GM19238 (cell line): ENCODE data around the gene ARHGAP31.
"Not testable (repeated sequence)": the region's sequence is repeated elsewhere in the genome, so short reads cannot be mapped to it uniquely, and the experiment has no call there.

ENCODE experiments used
- DNase-seq: peaks from one replicate; pipeline ENCODE4 v3.0.0; 2011; ENCODE audit warnings: low spot score; ENCODE audit not compliant: insufficient read length

ARHGAP31 gene

DNA sequence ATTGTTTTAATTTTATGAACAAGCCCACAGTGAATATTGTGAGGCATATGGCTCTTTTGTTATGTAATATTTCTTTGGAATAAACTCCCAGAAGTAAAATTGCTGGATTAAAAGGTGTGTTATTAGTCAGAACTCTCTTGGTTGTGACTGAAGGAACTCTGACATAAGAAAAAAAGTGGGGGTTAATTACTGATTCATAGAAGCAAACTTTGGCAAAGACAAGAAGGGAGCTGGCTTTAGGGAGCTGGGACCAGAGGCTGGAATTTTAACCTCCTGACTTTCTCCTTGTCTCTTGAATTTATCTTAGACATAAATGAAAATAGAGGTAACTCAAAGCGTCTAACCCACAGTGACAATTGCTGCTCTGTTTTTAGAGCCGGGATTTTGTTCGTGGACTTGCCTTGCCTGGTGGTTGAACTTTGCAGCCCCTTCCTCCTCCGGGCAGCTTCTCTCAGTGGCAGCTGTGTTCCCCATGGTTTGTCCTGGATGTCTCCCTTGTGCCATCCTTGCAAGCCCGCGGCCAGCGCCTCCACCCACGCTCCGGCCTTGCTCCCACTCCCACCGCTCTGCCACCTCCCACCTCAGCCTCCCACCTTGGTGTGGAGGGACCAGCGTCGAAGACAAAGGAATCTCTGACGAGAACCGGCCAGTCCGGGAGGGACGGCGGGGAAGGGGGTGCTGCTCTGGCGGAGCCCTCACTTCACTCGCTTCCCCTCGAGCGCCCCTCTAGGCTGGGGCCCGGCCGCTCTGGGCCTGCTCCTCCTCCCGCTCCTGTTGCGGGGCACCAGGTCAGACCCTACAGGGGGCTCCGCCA, 28.0 kb downstream of the ARHGAP31 start:
- DNase-seq, result peak; percentile 25

DNA sequence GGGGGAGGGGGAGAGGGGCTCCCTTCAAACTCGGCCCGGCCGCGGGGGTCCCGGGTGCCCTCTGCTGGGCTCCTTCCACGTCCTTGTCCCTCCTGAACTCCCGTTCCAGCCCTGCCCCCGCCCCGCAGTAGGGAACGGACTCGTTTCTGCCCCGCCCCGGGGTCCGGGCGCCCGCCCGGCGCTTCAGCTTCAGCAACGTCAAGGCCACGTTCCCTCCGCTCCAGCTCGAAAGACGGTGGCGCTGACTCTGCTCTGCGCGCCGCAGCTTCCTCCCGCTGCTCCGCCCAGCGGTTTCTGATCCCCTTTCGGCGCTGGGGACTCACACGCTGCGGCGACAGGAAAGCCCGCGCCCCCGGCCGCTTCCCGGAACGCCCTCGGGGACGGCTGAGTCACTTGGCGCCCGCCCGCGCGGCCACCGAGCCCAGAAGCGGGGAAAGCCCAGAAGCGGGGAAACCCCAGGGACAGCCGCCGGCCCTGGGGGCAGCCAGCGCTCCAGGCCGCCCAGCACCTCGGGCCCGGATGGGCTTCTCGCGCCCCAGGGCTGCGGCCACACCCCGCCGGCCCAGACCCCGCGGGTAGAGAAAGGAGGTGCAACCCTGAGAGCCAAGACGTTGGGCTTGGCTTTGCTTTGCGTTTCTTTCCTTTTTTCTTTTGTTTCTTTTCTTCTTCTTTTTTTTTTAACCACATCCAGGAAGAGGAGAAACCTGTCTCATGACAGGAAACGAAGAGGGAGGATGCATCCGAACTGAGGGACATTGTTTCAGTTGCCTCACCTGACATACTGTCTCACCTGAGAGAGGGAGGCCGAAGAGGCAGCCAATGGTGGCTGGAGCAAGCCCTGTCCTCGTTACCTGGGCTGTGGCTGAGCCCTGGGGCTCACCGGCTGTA, 28.9 kb downstream of the ARHGAP31 start:
- DNase-seq, result peak; percentile 80

DNA sequence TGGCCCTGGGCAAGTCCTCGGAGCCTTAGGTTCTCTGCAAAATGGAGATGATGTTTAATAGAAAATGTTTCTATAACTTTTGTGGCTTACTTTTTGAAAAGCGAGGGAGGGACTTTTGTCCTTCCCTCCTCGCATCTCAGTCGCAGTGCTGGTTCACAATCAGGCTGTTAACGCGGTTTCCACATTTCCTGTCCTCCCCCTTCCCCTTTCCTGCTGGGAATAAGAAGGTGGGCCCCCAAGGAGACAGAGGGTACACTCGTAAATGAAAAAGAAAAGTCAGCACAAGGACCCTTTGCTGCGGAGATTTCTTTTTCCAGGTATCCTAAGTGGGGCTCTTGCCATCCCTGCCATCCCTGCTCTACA, 29.5 kb downstream of the ARHGAP31 start:
- DNase-seq, result no peak

DNA sequence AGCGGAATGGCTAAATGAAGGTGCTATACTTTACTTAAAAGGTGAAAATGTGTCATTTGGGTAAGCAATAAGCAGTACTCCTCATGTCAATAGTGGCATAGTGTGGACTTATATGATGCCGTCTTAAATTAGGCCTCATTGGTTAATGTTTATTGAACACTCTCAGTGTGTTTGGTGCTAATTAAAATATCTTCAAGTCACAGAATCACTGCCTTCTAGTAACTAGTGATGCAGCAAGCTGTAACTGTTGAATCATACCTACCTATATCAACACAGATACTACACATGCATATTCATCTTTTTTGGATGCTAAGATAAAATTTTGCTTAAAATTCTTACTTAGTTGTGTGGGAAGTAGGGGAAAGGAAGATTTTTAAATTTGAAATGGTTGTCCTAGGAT, 30.7 kb downstream of the ARHGAP31 start:
- DNase-seq, result no peak

DNA sequence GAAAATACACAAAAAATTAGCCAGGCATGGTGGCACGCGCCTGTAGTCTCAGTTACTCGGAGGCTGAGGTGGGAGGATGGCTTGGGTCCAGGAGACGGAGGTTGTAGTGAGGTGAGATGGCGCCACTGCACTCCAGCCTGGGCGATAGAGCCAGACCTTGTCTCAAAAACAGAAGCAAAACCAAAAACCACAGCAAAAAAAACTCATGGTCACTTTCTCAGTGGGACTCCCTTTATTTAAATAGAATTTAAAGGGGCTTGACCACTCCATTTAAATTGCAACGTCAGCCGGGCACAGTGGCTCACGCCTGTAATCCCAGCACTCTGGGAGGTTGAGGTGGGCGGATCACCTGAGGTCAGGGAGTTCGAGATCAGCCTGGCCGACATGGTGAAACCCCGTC, 32.8 kb downstream of the ARHGAP31 start:
- no peak for DNase-seq

DNA sequence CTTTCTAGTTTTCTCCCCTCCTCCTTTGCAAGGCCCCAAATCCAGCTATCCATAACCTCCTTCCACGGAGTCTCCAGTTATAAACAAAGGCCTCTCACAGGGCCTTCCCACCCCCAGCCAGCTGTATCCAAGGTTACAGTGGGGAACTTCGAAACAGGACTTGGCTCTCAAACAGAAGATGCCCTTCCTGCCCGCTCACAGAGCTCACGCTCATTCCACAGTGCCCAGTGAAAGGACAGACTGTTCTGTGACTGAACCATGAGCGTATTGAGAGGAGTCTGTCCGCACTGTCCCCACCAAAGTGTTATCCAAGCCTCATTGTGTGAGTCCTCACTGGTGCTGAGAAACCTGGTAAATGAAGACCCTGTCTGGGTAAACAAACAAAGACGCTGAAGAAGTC, 35.4 kb downstream of the ARHGAP31 start:
- no peak for DNase-seq

DNA sequence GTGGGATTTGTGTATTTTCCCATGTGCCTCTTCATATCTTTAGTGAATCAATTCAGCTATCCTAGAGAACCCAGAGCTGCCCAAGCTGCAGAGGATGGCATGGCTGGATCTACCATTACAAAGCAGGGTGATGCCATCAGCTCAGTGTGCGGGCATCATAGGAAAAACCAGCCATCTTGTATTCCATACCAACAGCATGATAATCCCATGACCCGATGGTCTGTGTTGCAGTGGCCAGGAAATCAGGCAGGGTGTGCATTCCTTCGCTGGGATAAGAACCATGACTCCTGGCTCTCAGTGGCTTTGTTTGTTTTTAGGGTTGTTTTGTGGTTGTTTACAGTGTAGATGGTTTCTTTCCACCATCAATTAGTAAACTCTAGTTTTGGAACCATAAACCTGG, 36.0 kb downstream of the ARHGAP31 start:
- DNase-seq, result no peak

DNA sequence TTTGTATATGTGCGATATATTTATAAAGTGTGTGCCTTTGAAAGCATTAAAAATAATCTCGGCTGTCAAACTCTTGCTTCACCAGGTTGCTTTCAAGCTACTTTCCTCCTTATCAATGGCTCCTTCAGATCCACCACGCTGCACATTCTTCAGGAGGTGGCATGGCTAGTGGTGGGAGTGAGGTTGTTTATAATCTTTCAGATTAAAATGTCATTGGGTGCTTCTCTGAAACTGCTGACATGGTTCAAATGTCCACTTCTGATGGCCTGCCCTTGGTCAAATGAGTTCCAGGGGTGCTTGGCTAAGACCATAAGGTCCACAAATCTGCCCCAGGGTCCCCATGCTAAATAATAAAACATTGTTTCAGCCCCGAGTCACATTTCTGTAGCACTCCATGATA, 36.7 kb downstream of the ARHGAP31 start:
- no peak for DNase-seq

DNA sequence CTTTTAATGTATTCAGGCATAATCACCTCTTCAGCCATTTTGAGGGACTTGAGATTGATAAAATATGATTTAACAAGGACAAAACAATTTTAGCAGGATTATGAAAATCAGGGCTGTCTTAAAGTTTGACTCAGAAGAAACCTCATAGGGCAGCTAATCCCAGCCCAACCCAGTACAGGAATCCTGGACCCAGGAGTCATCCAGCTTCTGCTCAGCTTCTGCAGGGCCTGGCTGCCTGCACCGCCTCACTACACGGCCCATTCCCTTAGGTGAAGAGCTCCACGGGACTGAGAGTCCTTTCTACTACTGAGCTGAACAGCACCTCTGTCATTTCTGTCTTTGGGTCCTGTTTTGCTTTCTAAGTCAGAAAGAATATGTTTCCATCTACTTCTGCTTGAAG, 37.5 kb downstream of the ARHGAP31 start:
- no peak for DNase-seq

DNA sequence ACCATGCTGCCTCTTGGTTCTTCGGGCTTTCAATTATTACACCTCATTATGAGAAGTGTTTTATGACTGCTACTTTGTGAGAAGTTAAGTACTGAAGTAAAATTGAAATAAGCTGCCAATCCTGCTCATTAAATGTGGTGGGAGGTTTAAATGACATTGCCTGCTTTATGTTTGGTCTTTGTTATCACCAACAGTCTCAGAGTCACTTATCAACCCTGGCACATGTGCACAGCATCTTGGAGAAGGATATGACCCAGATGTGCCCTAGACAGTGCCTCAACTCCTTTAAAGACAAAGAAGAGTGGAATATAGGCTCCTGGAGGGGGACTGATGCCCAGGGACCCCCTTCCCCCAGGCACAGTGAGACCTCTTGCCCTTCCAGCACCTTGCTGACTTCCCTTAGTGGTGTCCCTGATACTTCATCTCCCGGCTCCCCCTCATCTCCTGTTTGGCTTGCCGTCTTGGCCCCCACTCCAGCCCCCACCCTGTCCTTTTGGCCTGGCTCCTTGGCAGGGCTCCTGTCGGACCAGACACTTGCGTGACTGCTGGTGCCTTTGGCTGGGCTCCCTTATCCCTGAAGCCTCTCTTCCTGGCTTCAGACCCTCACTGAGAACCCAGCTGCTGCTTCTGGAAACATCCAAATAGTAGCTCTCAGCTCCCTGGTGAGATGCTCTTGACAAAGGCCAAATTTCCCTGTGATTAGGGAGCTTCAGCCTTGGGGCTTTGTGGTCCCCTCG, 39.8 kb downstream of the ARHGAP31 start:
- DNase-seq, result no peak

DNA sequence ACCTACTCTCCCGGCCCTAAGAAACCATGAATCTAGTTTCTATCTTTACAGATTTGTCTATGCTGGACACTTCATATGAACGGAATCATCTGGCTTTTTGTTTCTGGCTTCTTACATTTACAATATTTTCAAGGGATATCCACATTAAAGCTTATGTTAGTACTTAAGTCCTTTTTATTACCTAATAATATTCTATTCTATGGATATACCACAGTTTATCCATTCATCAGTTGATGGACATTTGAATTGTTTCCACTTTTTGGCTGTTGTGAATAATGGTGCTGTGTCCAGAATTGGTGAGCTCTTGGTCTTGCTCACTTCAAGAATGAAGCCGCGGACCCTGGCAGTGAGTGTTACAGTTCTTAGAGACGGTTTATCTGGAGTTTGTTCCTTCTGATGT, 42.6 kb downstream of the ARHGAP31 start:
- no peak for DNase-seq

DNA sequence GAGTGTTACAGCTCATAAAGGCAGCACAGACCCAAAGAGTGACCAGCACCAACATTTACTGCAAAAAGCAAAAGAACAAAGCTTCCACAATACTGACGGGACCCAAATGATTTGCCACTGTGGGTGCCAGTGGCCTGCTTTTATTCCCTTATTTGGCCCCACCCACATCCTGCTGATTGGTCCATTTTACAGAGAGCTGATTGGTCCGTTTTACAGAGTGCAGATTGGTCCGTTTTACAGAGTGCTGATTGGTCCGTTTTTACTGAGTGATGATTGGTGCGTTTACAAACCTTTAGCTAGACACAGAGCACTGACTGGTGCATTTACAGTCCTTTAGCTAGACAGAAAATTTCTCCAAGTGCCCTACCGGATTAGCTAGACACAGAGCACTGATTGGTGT, 43.2 kb downstream of the ARHGAP31 start:
- not testable (repeated sequence) for DNase-seq

DNA sequence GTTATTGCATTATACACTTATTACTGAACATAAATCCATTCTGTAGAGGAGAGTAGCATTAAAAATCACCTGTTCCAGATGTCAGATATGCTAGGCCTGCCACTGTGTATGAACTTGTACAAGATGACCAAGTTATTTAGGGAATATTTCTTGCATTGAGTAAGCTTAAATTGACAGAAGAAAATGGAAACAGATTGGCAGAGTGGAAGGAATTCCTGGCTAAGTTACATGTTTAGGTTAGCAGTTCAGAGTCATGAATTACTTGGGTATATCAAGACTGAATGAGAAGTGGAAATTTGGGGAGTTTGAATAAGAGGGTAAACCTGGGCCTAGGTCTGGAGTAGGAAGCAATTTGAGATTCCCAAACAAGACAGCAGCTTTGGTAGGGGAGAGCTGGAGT, 44.6 kb downstream of the ARHGAP31 start:
- DNase-seq, result no peak

DNA sequence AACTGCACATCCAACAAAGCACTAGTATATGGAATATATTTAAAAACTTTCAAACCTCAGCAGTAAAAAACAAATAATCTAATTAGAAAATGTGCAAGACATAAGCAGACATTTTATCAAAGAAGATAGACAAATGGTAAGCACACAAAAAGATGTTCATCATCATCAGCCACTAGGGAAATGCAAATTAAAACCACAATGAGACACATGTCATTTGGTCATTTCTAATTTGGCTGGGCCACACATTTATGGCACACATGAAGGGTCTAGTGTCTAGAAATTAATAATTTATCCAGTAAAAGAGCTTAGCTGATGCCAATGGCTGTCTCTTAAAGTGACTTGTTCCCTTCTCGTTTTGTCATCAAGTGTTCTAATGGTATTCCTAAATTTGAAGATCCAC, 45.8 kb downstream of the ARHGAP31 start:
- no peak for DNase-seq

DNA sequence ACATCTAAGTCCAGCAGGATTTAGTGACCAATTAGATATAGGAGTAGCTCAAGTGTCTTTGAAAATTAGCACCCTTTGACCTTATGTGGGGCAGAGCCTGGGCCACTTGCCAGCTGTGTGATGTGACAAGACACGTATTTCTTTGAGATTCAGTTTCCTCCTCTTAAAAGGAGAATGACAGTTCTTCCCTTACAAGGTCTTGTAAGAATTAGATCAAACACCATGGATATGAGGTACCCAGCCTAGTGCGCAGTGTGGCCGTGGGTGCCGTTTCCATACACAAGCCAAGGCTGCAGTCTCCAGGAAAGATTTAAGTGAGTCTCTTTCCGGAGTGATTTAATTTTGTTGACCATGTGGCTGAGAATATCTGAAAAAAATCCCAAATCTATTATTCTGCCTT, 46.3 kb downstream of the ARHGAP31 start:
- DNase-seq, result no peak

DNA sequence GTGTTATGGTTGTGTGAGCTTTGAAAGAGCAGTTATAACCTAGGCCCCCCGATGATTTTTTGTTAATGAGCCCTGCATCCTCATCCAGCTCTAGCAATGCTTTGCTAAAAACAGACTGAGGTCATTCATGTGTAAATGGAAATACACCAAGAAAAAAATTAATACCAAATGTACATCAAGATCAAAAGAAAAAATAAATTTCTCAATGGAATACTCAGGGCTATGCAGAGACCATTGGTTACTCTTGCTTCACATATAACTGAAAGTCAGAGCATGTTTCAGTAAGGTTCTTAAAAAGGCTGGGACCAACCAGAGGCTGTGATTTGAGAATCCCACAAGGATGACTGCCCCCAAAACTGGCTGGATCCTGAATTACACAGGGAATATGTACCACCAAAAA, 48.0 kb downstream of the ARHGAP31 start:
- no peak for DNase-seq

DNA sequence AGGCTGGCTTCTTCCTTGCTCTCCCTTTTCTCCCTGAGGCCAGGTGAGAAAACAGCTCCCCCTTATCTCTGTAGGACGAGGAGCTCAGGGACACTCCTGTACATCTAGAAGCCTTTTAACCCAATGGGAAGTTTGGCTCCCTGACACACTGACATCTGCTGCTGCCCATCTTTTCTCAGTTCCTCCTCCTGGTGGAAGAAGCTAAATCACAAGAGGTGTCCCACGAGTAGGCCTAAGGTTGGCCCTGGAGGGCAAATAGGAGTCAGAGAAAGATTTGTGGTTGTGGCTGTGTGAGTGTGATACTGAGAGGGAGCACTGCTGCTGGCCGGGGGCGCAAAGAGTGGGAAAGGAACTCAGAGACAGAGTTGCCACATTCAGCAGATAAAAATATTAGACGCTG, 49.5 kb downstream of the ARHGAP31 start:
- DNase-seq, result no peak

DNA sequence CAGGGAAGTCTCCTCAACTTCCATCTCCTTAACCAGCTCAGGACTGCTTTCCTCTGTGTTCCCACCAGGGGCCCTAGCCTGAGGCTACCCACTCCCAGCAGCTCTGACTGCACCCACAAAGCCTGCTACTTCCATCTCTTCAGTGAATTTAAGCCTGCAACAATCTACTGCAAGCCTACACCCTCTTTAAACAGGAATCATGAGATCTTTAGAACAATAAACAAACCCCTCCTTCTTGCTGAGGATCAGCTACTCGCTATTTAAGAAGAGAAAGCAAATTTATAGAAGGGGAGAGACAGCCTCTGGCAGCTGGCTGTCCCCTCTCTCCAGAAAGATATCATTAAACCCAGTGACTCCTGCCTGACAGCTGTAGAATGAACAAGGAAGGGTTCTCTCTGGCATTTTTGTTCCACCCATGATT, 51.9 kb downstream of the ARHGAP31 start:
- DNase-seq, result no peak

DNA sequence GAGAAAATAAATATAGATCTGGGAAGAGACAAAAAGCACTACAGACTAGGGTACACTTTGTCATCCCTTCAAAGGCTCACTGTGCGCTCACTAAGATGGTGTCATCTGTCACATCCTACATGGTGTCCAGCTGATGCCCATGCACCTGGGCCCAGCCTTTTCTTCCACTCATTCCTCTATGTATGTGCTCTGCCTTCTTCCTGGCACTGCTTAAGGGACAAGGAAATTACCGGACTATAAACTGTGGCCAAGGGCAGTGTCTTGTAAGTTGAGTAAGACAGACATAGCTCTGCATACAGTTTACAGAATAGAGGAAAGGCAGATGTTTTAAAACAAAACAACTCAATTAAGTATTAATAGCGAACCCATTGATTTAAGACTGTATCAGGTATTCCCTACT, 52.9 kb downstream of the ARHGAP31 start:
- DNase-seq, result no peak

DNA sequence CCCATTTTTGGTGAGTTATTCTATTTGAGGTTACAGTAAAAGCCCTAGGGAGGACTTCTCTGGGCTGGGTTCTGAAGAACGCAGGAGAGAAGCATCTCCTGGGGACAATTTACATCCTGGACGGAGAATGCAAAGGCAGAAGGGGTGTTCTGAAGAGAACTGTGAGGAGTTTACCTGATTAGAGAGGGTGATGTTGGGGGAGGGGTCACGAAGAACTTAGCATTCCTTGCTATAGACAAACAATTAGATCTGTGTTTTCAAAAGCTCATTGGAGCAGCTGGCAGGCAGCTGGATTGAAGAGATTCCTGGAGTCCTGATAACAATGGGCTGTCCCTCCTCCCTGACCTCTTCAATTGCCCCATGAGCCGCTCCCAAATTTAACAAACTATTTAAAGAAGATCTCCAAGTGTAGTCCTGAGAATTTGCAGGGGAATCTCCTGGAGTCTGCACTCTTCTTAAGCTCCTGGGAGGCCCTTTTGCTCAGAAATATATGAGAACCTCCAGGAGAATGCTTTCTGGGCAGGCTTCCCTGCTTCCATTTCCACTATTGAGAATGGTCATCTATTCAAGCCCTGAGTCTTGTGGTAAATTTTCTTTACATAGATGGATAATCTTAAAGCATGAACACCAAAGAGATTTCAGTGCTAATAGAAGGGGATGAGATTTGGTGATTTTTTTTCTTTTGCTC, 55.3 kb downstream of the ARHGAP31 start:
- no peak for DNase-seq

DNA sequence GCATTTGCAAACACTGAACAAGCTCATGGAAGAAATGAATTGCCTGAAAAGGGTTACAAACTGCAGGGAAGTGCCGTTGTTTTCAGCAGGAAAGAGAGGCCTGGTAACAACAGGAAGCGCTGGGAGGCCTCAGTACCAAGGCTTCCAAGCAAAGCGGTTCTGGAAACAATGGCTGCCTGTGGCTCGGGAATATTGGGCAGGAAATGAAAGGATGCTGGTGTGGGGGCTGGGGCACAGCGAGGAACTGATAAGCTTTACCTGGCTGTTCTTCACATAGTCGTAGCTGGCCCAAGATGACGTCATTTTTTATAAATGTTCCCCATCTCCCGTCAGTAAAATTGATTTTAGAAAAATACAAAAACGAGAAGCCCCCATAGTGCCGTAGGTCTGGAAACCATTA, 55.9 kb downstream of the ARHGAP31 start:
- no peak for DNase-seq
